Endothelial cell of umbilical vein (primary cell): ENCODE data around the gene UBXN6.

ENCODE experiments used
- CTCF ChIP-seq, 2 donors: IDR thresholded peaks; 1 replicate in 1 of 2; 2 replicates in 1 of 2; pipeline ENCODE4 v1.5.1; 2011; ENCODE audit warnings: low read length in 2 of 2, mild to moderate bottlenecking in 2 of 2, moderate library complexity in 2 of 2, control low read depth in 1 of 2, inconsistent platforms in 1 of 2, low read depth in 1 of 2; ENCODE audit not compliant: insufficient read depth in 1 of 2; ENCODE audit errors: extremely low read depth in 1 of 2
- EZH2 ChIP-seq: IDR thresholded peaks from 2 replicates; pipeline ENCODE4 v1.6.1; 2012; ENCODE audit warnings: borderline replicate concordance, low read depth, mild to moderate bottlenecking, moderate library complexity, low read length, inconsistent platforms; ENCODE audit not compliant: severe bottlenecking
- FOS ChIP-seq: IDR thresholded peaks from 2 replicates; pipeline ENCODE4 v1.6.1; 2011; ENCODE audit warnings: mild to moderate bottlenecking, low read length, moderate library complexity, borderline replicate concordance; ENCODE audit not compliant: insufficient read depth
- GATA2 ChIP-seq: IDR thresholded peaks from 2 replicates; pipeline ENCODE4 v1.7.0; 2011; ENCODE audit warnings: low read depth, mild to moderate bottlenecking, moderate library complexity, mixed read lengths, low read length; ENCODE audit not compliant: insufficient read length, insufficient read depth
- JUN ChIP-seq: IDR thresholded peaks from 2 replicates; pipeline ENCODE4 v1.6.1; 2011; ENCODE audit warnings: borderline replicate concordance, low read depth; ENCODE audit not compliant: insufficient read length, insufficient read depth
- MAX ChIP-seq: IDR thresholded peaks from 2 replicates; pipeline ENCODE4 v1.6.1; 2011; ENCODE audit not compliant: insufficient read depth, insufficient read length
- MYC ChIP-seq: IDR thresholded peaks from one replicate; pipeline ENCODE4 v1.6.1; 2011; ENCODE audit warnings: mild to moderate bottlenecking, low read depth, low read length
- POLR2A ChIP-seq: IDR thresholded peaks from 2 replicates; pipeline ENCODE4 v1.6.1; 2012; ENCODE audit warnings: low read depth, mild to moderate bottlenecking, control low read depth, low read length
- POLR2AphosphoS5 ChIP-seq: IDR thresholded peaks from 2 replicates; pipeline ENCODE4 v1.6.1; 2012; ENCODE audit warnings: low read depth, mild to moderate bottlenecking, control low read depth, low read length, moderate library complexity; ENCODE audit not compliant: insufficient read depth

- TF ChIP-seq CTCF (IDR thresholded peaks at IDR 0.05; ENCODE audit: extremely low read depth in 1 of 2, insufficient read depth in 1 of 2, low read depth in 1 of 2, low read length in 2 of 2) (no peak), POLR2AphosphoS5 (no peak), EZH2 (no peak), FOS (no peak), POLR2A (no peak), MYC (no peak), MAX (no peak), JUN (no peak), GATA2 (no peak)
These were observed 14.8 kb upstream of the UBXN6 start, which contains the start of gene HDGFL2 for GRCh38 chr19:4472174-4472974.
